ENCODE measurements around the gene CCDC82.

The CCDC82 gene

GRCh38 chr11:96328395-96329010 is 61.2 kb downstream of the CCDC82 start:
- DNase-seq, result no peak

- no peak for DNase-seq
Observed at GRCh38 chr11:96326959-96327358, 62.8 kb downstream of the CCDC82 start.

- no peak for DNase-seq
Observed at GRCh38 chr11:96324912-96325311, 64.8 kb downstream of the CCDC82 start.

- no peak for DNase-seq
Observed at GRCh38 chr11:96323642-96323985, 66.1 kb downstream of the CCDC82 start.

- DNase-seq, result no peak
Observed at GRCh38 chr11:96322775-96323641, 66.7 kb downstream of the CCDC82 start.

GRCh38 chr11:96321091-96321490 is 68.6 kb downstream of the CCDC82 start:
- DNase-seq, result no peak

- no peak for DNase-seq
Observed at GRCh38 chr11:96319898-96320656, 69.6 kb downstream of the CCDC82 start.

GRCh38 chr11:96318850-96319249 is 70.9 kb downstream of the CCDC82 start:
- no peak for DNase-seq

- DNase-seq, result no peak
Observed at GRCh38 chr11:96318399-96318798, 71.3 kb downstream of the CCDC82 start.

- DNase-seq, result peak; percentile 74
Observed at GRCh38 chr11:96317985-96318384, 71.7 kb downstream of the CCDC82 start.

- no peak for DNase-seq
Observed at GRCh38 chr11:96317571-96317970, 72.1 kb downstream of the CCDC82 start.

GRCh38 chr11:96316869-96317268 is 72.8 kb downstream of the CCDC82 start:
- no peak for DNase-seq

GRCh38 chr11:96315476-96315875 is 74.2 kb downstream of the CCDC82 start:
- no peak for DNase-seq

GRCh38 chr11:96314326-96315020 is 75.2 kb downstream of the CCDC82 start:
- peak; percentile 17 for DNase-seq

GRCh38 chr11:96313163-96313562 is 76.5 kb downstream of the CCDC82 start:
- no peak for DNase-seq

- no peak for DNase-seq
Observed at GRCh38 chr11:96311120-96311568, 78.6 kb downstream of the CCDC82 start.

GRCh38 chr11:96310236-96310635 is 79.5 kb downstream of the CCDC82 start:
- DNase-seq, result no peak

- no peak for DNase-seq
Observed at GRCh38 chr11:96309643-96310017, 80.1 kb downstream of the CCDC82 start.

- DNase-seq, result no peak
Observed at GRCh38 chr11:96309016-96309642, 80.6 kb downstream of the CCDC82 start.

- no peak for DNase-seq
Observed at GRCh38 chr11:96307776-96308140, 82.0 kb downstream of the CCDC82 start.

GRCh38 chr11:96306933-96307775 is 82.6 kb downstream of the CCDC82 start:
- no peak for DNase-seq

- no peak for DNase-seq
Observed at GRCh38 chr11:96306600-96306932, 83.1 kb downstream of the CCDC82 start.
